OCI-LY1 (cell line): Measurements from ENCODE around the gene ZNF23.

Experiments used
- CTCF ChIP-seq: fragments of 200-600 bp; sonication (generic), shearing (Covaris generic); IDR thresholded peaks from 2 replicates; pipeline ENCODE4 v1.5.1; 2017; ENCODE audit warnings: mild to moderate bottlenecking, antibody characterized with exemption, low read length, moderate library complexity, mixed read lengths
- EZH2 ChIP-seq: fragments of 200-600 bp; sonication (generic), shearing (Covaris generic); IDR thresholded peaks from 2 replicates; pipeline ENCODE4 v1.8.0; 2017; ENCODE audit warnings: borderline replicate concordance, mixed run types, mild to moderate bottlenecking, antibody characterized with exemption, low read length, moderate library complexity, mixed read lengths

DNA sequence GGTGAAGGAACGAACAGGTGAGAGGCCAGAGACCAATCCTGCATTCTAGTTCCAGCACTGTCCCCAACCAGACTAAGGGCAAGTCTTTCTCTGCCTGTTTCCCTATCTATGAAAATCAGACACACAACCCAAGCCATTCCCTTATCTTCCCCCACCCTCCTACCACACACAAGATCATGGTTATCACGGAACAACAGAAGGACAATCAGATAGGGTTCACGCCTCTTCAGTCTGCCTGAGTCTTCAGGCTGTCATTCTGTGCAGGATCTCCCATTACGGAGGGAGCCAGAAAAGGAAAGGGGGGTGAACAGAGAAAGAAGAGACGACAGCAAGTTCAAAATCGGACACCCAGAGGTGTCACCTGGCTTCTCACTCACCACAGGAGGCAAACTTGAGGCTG lies 31.3 kb downstream of the ZNF23 start:
- no peak for TF ChIP-seq CTCF
- TF ChIP-seq EZH2: no peak
